Naive thymus-derived CD8-positive, alpha-beta T cell (primary cell): Measurements from ENCODE around the gene ABHD4. TPM values are rescaled to one million over a fixed set of nuclear protein-coding genes. Genes with fewer than 3 reads are reported as not detected.

Source experiments
- ATAC-seq, 2 donors: fragments of 150-1000 bp; cut with Tn5 transposase in 1 of 2; sonication (Bioruptor Pico), chemical (Tn5 transposase) in 1 of 2; 1 replicate in 1 of 2; 2 replicates in 1 of 2; pipeline ENCODE4 v1.10.0; 2021; ENCODE audit warnings: mild to moderate bottlenecking in 2 of 2, moderate library complexity in 2 of 2
- POLR2A ChIA-PET: fragments of 350-600 bp; sonication (Branson Sonifier 250); formaldehyde crosslinking; loops from one replicate; lab custom pipeline; 2021; ENCODE audit warnings: antibody characterized with exemption; lab: Charles Lee
- DNase-seq, 10 donors: peaks; one replicate each; pipeline versions ENCODE4 v3.0.0 to v3.0.0-alpha.2; 2020 to 2022
- H3K27ac Mint-ChIP-seq, 10 donors: one replicate each; pipeline ENCODE4 v1.8.0; 2020 to 2022; ENCODE audit warnings: mild to moderate bottlenecking in 10 of 10, mixed read lengths in 10 of 10, moderate library complexity in 4 of 10, inconsistent platforms in 1 of 10
- H3K27me3 Mint-ChIP-seq, 5 donors: one replicate each; pipeline ENCODE4 v1.8.0; 2021 to 2022; ENCODE audit warnings: mixed read lengths in 5 of 5
- H3K36me3 Mint-ChIP-seq, 3 donors: one replicate each; pipeline ENCODE4 v1.8.0; 2020 to 2022; ENCODE audit warnings: mixed read lengths in 3 of 3, mild to moderate bottlenecking in 2 of 3, inconsistent platforms in 1 of 3
- H3K4me1 Mint-ChIP-seq, 4 donors: one replicate each; pipeline ENCODE4 v1.8.0; 2021 to 2022; ENCODE audit warnings: mixed read lengths in 4 of 4
- H3K4me3 Mint-ChIP-seq, 10 donors: one replicate each; pipeline ENCODE4 v1.8.0; 2020 to 2022; ENCODE audit warnings: mild to moderate bottlenecking in 10 of 10, mixed read lengths in 10 of 10, moderate library complexity in 6 of 10, inconsistent platforms in 1 of 10
- H3K9me3 Mint-ChIP-seq, 9 donors: one replicate each; pipeline ENCODE4 v1.8.0; 2020 to 2022; ENCODE audit warnings: mixed read lengths in 9 of 9, mild to moderate bottlenecking in 3 of 9, inconsistent platforms in 1 of 9, moderate library complexity in 1 of 9
- polyA plus RNA-seq, 3 donors: library from polyadenylated mRNA; unstranded; fragments of 300-500 nt; fragmentation: Illumina TruSeq; gene quantifications; one replicate each; pipeline ENCODE4 v1.2.3, GENCODE V29; 2021
- total RNA-seq, 8 experiments: library from RNA in 2 of 8; stranded (reverse) in 2 of 8; gene quantifications; one replicate each; pipeline ENCODE4 v1.2.3 and lab custom pipeline; 2021 to 2026

ABHD4 gene
- total and polyA plus RNA-seq, 5 experiments from 2014 or later: 8.7 to 22.6 (median 11.9) TPM

DNA sequence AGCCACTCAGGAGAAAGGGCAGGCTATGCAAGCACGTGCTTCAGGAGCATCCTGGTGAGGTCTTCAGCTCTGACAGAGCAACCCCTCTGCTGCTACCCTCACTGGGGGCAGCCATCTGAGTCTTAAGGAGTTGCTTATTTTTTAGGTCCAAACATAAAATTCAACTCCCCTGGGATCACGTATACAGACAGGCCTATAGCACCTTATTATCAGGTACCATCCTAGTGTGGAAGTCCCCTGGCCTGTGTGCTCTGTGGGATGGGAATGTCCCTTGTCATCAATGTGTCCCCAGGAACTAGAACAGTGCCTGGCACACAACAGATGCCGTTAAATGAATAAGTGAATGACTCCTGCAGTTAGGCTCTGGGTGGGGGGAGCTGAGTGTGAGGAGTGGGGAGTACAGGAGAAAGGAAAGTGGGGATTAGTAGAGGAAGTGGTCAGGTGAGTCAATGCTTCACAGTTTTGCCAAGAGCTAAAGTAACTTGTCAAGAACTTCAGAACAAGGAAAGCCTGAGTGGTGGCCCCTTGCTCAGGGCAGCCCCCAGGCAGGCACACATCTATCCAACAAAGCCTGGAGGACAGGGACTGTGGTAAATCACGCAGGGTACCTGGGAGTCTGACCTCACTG, 42.6 kb upstream of the ABHD4 start:
- H3K27me3 Mint-ChIP-seq: peaks cover 0 to 4% (median 0%) of the 10 kb centered on the region in 5 donors
- peak in 3 of 10 donors; percentile 38 to 66 (median 61) for DNase-seq

DNA sequence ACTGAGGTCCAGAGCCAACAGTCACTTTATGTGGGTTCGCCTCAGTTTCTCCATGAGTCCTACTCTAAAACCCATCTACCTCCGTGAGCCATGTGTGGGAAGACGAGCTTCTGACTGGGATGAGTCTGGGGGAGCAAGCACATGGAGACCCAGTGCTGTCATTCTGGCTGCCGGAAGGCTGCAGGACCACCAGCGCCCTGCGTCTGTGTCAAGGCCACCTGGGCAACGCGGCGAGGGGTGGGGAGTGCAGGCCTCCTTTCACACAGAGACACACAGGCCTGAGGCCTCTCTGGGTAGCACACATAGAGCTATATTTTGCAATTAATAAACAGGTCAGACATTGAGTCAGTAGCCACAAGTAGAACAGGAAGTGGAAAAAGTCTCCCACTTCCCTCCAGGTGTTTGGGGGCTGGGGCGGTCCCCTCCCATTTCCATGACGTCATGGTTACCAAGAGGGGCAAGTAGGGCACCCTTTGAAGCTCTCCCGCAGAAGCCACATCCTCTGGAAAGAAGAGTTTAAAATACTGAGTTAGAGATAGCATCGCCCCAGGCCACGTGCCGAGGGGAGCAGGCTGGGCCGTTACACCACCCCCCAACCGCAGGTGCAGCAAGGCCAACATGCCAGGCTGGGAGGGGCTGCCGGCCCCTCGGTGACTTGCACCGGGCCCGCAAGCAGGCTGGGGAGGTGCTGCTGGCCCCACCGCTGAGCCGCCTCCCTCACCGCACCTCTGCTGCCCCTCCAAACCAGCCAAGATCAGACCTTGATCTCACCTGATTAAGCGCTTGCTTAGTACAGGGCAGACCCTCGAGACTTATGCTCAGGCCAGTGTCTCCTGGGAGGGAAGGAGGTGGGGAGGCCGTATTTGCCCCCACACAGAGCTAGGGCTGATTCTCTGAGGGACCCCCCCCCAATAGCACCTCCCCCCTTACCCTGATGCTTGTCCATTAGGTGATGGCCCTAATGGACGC, 41.8 kb upstream of the ABHD4 start:
- peaks cover 0 to 4% (median 0%) of the 10 kb centered on the region in 9 donors for H3K9me3 Mint-ChIP-seq

More for the DNA sequence above, 42.6 kb upstream of the ABHD4 start:
- peak overlapping the region; percentile 61 to 97 (median 80) for H3K4me3 Mint-ChIP-seq
- POLR2A ChIA-PET: interaction anchor here (0.6 to 13.3 kb wide), 52 partner anchors 9 to 914 kb away, joined by 3 to 879 read pairs (median 5); partner anchors contain the start of genes ACIN1, C14orf119, DAD1 and MRPL52
- peaks cover 4 to 29% (median 25%) of the 10 kb centered on the region in 3 donors for H3K36me3 Mint-ChIP-seq
- peaks cover 0 to 4% (median 0%) of the 10 kb centered on the region in 9 donors for H3K9me3 Mint-ChIP-seq
- ATAC-seq: peak; percentile 9 to 13
- H3K27ac Mint-ChIP-seq: peak overlapping the region; percentile 96 to 100 (median 99)
- H3K4me1 Mint-ChIP-seq: peaks cover 54 to 95% (median 91%) of the 10 kb centered on the region in 4 donors

DNA sequence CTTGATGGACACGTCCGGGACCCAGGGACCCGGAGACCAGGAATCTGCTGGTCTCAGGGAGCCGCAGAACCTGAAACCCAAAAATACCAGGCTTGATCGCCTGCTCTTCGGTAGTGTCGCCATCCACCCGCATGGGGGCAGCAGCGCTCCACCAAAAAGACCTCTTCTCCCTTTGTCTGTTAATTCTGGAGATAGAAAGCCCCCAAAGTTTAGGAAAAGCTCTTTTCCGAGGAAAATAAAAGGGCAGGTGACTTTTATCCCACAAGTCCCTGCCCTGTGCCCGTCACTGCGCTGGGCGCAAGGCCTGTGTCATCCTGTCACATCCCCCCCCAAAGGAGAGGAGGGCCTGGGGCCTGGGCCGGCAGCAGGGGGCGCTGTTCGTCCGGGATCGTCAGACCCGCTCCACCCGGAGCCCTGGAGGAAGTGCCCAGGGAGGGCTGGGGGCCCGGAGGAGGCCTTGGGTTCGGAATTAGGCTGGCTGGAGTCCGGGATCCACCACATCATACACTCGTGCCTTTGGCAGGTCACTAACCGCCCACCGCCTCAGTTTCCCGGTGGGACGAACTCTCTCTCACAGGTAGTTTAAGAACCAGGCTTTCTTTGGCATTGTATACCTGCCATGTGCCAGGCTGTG, 41.0 kb upstream of the ABHD4 start:
- Mint-ChIP-seq H3K9me3 (peaks cover 0 to 4% (median 0%) of the 10 kb centered on the region in 9 donors), H3K4me1 (peaks cover 50 to 95% (median 90%) of the 10 kb centered on the region in 4 donors), H3K27me3 (peaks cover 0 to 4% (median 0%) of the 10 kb centered on the region in 5 donors), H3K4me3 (peak overlapping the region; percentile 61 to 97 (median 80)), H3K27ac (peak overlapping the region; percentile 96 to 100 (median 99)), H3K36me3 (peaks cover 0 to 13% (median 10%) of the 10 kb centered on the region in 3 donors)
- DNase-seq (peak; percentile 78 to 99 (median 94)), ATAC-seq (peak; percentile 10 to 20)
- POLR2A ChIA-PET: interaction anchor here (0.6 to 13.3 kb wide), 48 partner anchors 11 to 845 kb away, joined by 3 to 879 read pairs (median 5); partner anchors contain the start of genes ABHD4, ACIN1, C14orf119 and DAD1

More for the DNA sequence above, 41.8 kb upstream of the ABHD4 start:
- Mint-ChIP-seq H3K27ac (peak overlapping the region; percentile 96 to 100 (median 99)), H3K36me3 (peaks cover 4 to 21% (median 17%) of the 10 kb centered on the region in 3 donors), H3K4me3 (peak overlapping the region; percentile 61 to 97 (median 80)), H3K27me3 (peaks cover 0 to 4% (median 0%) of the 10 kb centered on the region in 5 donors), H3K4me1 (peaks cover 52 to 95% (median 90%) of the 10 kb centered on the region in 4 donors)
- ATAC-seq: peak; percentile 63 to 78
- POLR2A ChIA-PET: interaction anchor here (0.6 to 13.3 kb wide), 69 partner anchors 10 to 915 kb away, joined by 3 to 879 read pairs (median 4); partner anchors contain the start of genes ABHD4, ACIN1, C14orf119 and DAD1
- peak; percentile 86 to 100 (median 98) for DNase-seq

GRCh38 chr14:22557846-22558220, 40.3 kb upstream of the ABHD4 start:
- no peak for ATAC-seq
- POLR2A ChIA-PET: interaction anchor here (0.6 to 5.2 kb wide), 4 partner anchors 12 to 696 kb away, joined by 3 to 196 read pairs (median 4); partner anchors contain the start of gene DAD1

GRCh38 chr14:22558221-22558913, 39.7 kb upstream of the ABHD4 start:
- POLR2A ChIA-PET: interaction anchor here (0.6 to 9.8 kb wide), 6 partner anchors 9 to 696 kb away, joined by 3 to 196 read pairs (median 4); partner anchors contain the start of gene DAD1
- ATAC-seq: no peak
- Mint-ChIP-seq H3K27me3 (peaks cover 0 to 4% (median 0%) of the 10 kb centered on the region in 5 donors), H3K27ac (peak overlapping the region; percentile 96 to 100 (median 99)), H3K9me3 (peaks cover 0 to 4% (median 0%) of the 10 kb centered on the region in 9 donors), H3K4me1 (peaks cover 50 to 95% (median 89%) of the 10 kb centered on the region in 4 donors), H3K36me3 (peaks cover 0 to 4% (median 1%) of the 10 kb centered on the region in 3 donors), H3K4me3 (peak overlapping the region; percentile 60 to 97 (median 78))
- peak in 4 of 10 donors; percentile 40 to 69 (median 54) for DNase-seq

More at GRCh38 chr14:22557846-22558220, 40.3 kb upstream of the ABHD4 start:
- peak in 1 of 10 donors; percentile 14 for DNase-seq
- peak overlapping the region; percentile 96 to 100 (median 99) for H3K27ac Mint-ChIP-seq
- H3K4me1 Mint-ChIP-seq: peaks cover 50 to 95% (median 90%) of the 10 kb centered on the region in 4 donors
- peaks cover 0 to 4% (median 0%) of the 10 kb centered on the region in 5 donors for H3K27me3 Mint-ChIP-seq
- peaks cover 0 to 6% (median 3%) of the 10 kb centered on the region in 3 donors for H3K36me3 Mint-ChIP-seq
- H3K4me3 Mint-ChIP-seq: peak overlapping the region; percentile 61 to 97 (median 80)
- peaks cover 0 to 4% (median 0%) of the 10 kb centered on the region in 9 donors for H3K9me3 Mint-ChIP-seq

- no peak for DNase-seq
- Mint-ChIP-seq H3K36me3 (peaks cover 0 to 2% (median 0%) of the 10 kb centered on the region in 3 donors), H3K4me3 (peak overlapping the region; percentile 60 to 97 (median 78)), H3K4me1 (peaks cover 45 to 96% (median 90%) of the 10 kb centered on the region in 4 donors), H3K9me3 (peaks cover 0 to 4% (median 0%) of the 10 kb centered on the region in 9 donors), H3K27me3 (peaks cover 0 to 4% (median 0%) of the 10 kb centered on the region in 5 donors), H3K27ac (peak overlapping the region; percentile 96 to 100 (median 99))
- POLR2A ChIA-PET: interaction anchor here (0.8 to 9.8 kb wide), 5 partner anchors 10 to 50 kb away, joined by 4 to 196 read pairs (median 36); partner anchors contain the start of gene DAD1
- ATAC-seq: no peak
Observed at GRCh38 chr14:22559041-22559440, 39.1 kb upstream of the ABHD4 start.

- H3K27me3 Mint-ChIP-seq: peaks cover 0 to 4% (median 0%) of the 10 kb centered on the region in 5 donors
- DNase-seq: peak in 1 of 10 donors; percentile 22
- POLR2A ChIA-PET: interaction anchor here (0.5 to 9.8 kb wide), 31 partner anchors 9 to 643 kb away, joined by 3 to 196 read pairs (median 4); partner anchors contain the start of genes ACIN1, C14orf119, DAD1 and OXA1L
- H3K4me3 Mint-ChIP-seq: peak overlapping the region; percentile 41 to 91 (median 70)
- peaks cover 0 to 14% (median 13%) of the 10 kb centered on the region in 3 donors for H3K36me3 Mint-ChIP-seq
- H3K9me3 Mint-ChIP-seq: peaks cover 0 to 4% (median 0%) of the 10 kb centered on the region in 9 donors
- no peak for ATAC-seq
- peak overlapping the region; percentile 96 to 100 (median 99) for H3K27ac Mint-ChIP-seq
- H3K4me1 Mint-ChIP-seq: peaks cover 50 to 98% (median 92%) of the 10 kb centered on the region in 4 donors
Observed at GRCh38 chr14:22560662-22561365, 37.3 kb upstream of the ABHD4 start.

GRCh38 chr14:22561366-22561660, 36.8 kb upstream of the ABHD4 start:
- H3K4me1 Mint-ChIP-seq: peaks cover 49 to 98% (median 92%) of the 10 kb centered on the region in 4 donors
- DNase-seq: no peak
- POLR2A ChIA-PET: interaction anchor here (0.6 to 9.8 kb wide), 33 partner anchors 8 to 700 kb away, joined by 3 to 196 read pairs (median 4); partner anchors contain the start of genes ACIN1, C14orf119, DAD1 and OXA1L
- H3K9me3 Mint-ChIP-seq: peaks cover 0 to 2% (median 0%) of the 10 kb centered on the region in 9 donors
- H3K36me3 Mint-ChIP-seq: peaks cover 0 to 13% (median 12%) of the 10 kb centered on the region in 3 donors
- H3K4me3 Mint-ChIP-seq: peak overlapping the region; percentile 53 to 91 (median 66)
- no peak for ATAC-seq
- H3K27ac Mint-ChIP-seq: peak overlapping the region; percentile 96 to 100 (median 99)
- peaks cover 0 to 1% (median 0%) of the 10 kb centered on the region in 5 donors for H3K27me3 Mint-ChIP-seq

- H3K9me3 Mint-ChIP-seq: no peaks in the 10 kb centered on the region
- peak overlapping the region; percentile 53 to 91 (median 66) for H3K4me3 Mint-ChIP-seq
- ATAC-seq (peak; percentile 68 to 81), DNase-seq (peak; percentile 52 to 94 (median 84))
- H3K36me3 Mint-ChIP-seq: peaks cover 0 to 13% (median 12%) of the 10 kb centered on the region in 3 donors
- H3K27ac Mint-ChIP-seq: peak overlapping the region; percentile 96 to 100 (median 99)
- no peaks in the 10 kb centered on the region for H3K27me3 Mint-ChIP-seq
- peaks cover 49 to 98% (median 94%) of the 10 kb centered on the region in 4 donors for H3K4me1 Mint-ChIP-seq
- POLR2A ChIA-PET: interaction anchor here (0.6 to 9.8 kb wide), 39 partner anchors 7 to 701 kb away, joined by 3 to 196 read pairs (median 4); partner anchors contain the start of genes ACIN1, C14orf119, DAD1 and OXA1L
Observed at GRCh38 chr14:22561661-22562579, 36.2 kb upstream of the ABHD4 start.
